ENCODE results near the gene ISX.

ISX gene

GRCh38 chr22:35053060-35053835, 12.7 kb upstream of the ISX start:
- DNase-seq, result no peak

GRCh38 chr22:35054064-35054463, 11.9 kb upstream of the ISX start:
- no peak for DNase-seq

- no peak for DNase-seq
Measured at GRCh38 chr22:35056486-35056885, 9.5 kb upstream of the ISX start.

GRCh38 chr22:35057155-35057554, 8.8 kb upstream of the ISX start:
- no peak for DNase-seq

GRCh38 chr22:35059632-35060031, 6.3 kb upstream of the ISX start:
- no peak for DNase-seq

- DNase-seq, result no peak
Measured at GRCh38 chr22:35064664-35065063, 1.3 kb upstream of the ISX start.

- DNase-seq, result no peak
Measured at GRCh38 chr22:35065183-35065582, 775 bp upstream of the ISX start.

- no peak for DNase-seq
Measured at GRCh38 chr22:35066768-35067167, 810 bp downstream of the ISX start.

- DNase-seq, result no peak
Measured at GRCh38 chr22:35069541-35069940, 3.6 kb downstream of the ISX start.

- DNase-seq, result no peak
Measured at GRCh38 chr22:35070451-35071093, 4.6 kb downstream of the ISX start.

- no peak for DNase-seq
Measured at GRCh38 chr22:35071784-35072183, 5.8 kb downstream of the ISX start.

- no peak for DNase-seq
Measured at GRCh38 chr22:35072925-35073324, 7.0 kb downstream of the ISX start.

- no peak for DNase-seq
Measured at GRCh38 chr22:35074583-35074982, 8.6 kb downstream of the ISX start.

GRCh38 chr22:35076630-35077029, 10.7 kb downstream of the ISX start:
- no peak for DNase-seq

GRCh38 chr22:35085621-35086020, 19.7 kb downstream of the ISX start:
- DNase-seq, result no peak

GRCh38 chr22:35089139-35089538, 23.2 kb downstream of the ISX start:
- DNase-seq, result no peak

- DNase-seq, result no peak
Measured at GRCh38 chr22:35092406-35092805, 26.4 kb downstream of the ISX start.

- no peak for DNase-seq
Measured at GRCh38 chr22:35098921-35099320, 33.0 kb downstream of the ISX start.

GRCh38 chr22:35099883-35100282, 33.9 kb downstream of the ISX start:
- no peak for DNase-seq

GRCh38 chr22:35102663-35103062, 36.7 kb downstream of the ISX start:
- DNase-seq, result no peak

- DNase-seq, result no peak
Measured at GRCh38 chr22:35103761-35104160, 37.8 kb downstream of the ISX start.

- DNase-seq, result no peak
Measured at GRCh38 chr22:35104491-35104890, 38.5 kb downstream of the ISX start.

GRCh38 chr22:35109616-35110015, 43.7 kb downstream of the ISX start:
- no peak for DNase-seq

GRCh38 chr22:35111244-35111643, 45.3 kb downstream of the ISX start:
- no peak for DNase-seq

- DNase-seq, result no peak
Measured at GRCh38 chr22:35113341-35113740, 47.4 kb downstream of the ISX start.
